Fibroblast of lung (primary cell): ENCODE measurements around the gene RNF167.

Experiments
- CTCF ChIP-seq, 2 donors: IDR thresholded peaks in 1 of 2; conservative IDR thresholded peaks in 1 of 2; 1 replicate in 1 of 2; 2 replicates in 1 of 2; pipeline ENCODE4 v1.5.1; 2011 to 2012; ENCODE audit warnings: low read length in 2 of 2, control low read depth in 1 of 2, inconsistent platforms in 1 of 2, low read depth in 1 of 2, mild to moderate bottlenecking in 1 of 2
- EZH2 ChIP-seq: IDR thresholded peaks from 2 replicates; pipeline ENCODE4 v1.5.1; 2012; ENCODE audit warnings: low read length, control low read depth, mild to moderate bottlenecking; ENCODE audit errors: missing control alignments

- TF ChIP-seq CTCF (conservative IDR thresholded peaks at IDR 0.05 in 1 of 2, IDR thresholded peaks at IDR 0.05 in 1 of 2; ENCODE audit: low read depth in 1 of 2, low read length in 2 of 2), result no peak
- no peak for TF ChIP-seq EZH2
Measured at GRCh38 chr17:4895121-4895520, 44.9 kb upstream of the RNF167 start.
